Smooth muscle cell of bladder (primary cell): Measurements from ENCODE around the gene LECT2. TPM values are rescaled to one million over a fixed set of nuclear protein-coding genes. Genes with fewer than 3 reads are reported as not detected.

Experiments
- total RNA-seq: library from RNA; depleted of rRNA; stranded (reverse); fragments of >200 nt; gene quantifications from 2 replicates; pipeline ENCODE4 v1.2.3, GENCODE V29; 2014

Gene LECT2
- total RNA-seq, result not detected in 2 replicates

GRCh38 chr5:135954899-135955298 is at the start of gene LECT2:
LECT2 (minus strand) TSS chr5:135954983; CDS start chr5:135954833, 150 bp downstream.

Other genes with a start within 250 kb of the LECT2 start
- not detected in 2 replicates for gene SLC25A48, start 120.3 kb downstream of the LECT2 start, total RNA-seq
- not detected in 2 replicates for gene IL9, start 59.1 kb downstream of the LECT2 start, total RNA-seq
- gene TGFBI, start 74.0 kb upstream of the LECT2 start, total RNA-seq, result 1,832 and 2,186 TPM in 2 replicates
- gene SMAD5, start 177.9 kb upstream of the LECT2 start, total RNA-seq, result 35.0 and 37.3 TPM in 2 replicates
- not detected in 2 replicates for gene SMIM32, start 238.2 kb upstream of the LECT2 start, total RNA-seq